GM18873 (cell line): Measurements from ENCODE around the gene NHLRC4.
"Not testable (repeated sequence)": the region's sequence is repeated elsewhere in the genome, so short reads cannot be mapped to it uniquely, and the experiment has no call there.

Experiments
- ATAC-seq: cut with Tn5 transposase; IDR thresholded peaks from one replicate; pipeline ENCODE4 v1.9.1; 2021; ENCODE audit warnings: mild to moderate bottlenecking, moderate library complexity, moderate number of reproducible peaks; ENCODE audit not compliant: unreplicated experiment, low FRiP score

NHLRC4 gene

DNA sequence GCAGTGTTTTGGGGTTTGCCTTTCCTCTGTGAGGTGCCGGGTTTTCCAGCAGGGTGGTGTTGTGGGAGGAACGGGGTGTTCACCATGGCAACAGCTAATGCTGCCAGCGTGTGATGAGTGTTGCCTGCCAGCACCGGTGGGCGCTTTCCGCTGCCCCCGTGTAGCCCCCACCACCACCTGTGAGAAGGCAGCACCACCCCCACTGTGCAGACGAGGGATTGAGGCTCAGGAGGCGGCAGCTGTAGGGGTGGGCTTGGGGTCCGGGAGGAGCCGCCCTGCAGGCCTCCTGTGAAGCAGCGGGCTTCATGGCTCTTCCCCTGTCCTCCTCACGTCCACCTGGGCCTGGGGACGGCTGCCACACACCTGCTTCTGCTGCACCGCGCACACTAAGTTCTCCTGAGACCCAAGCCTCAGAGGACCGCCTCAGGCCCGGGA is 28.3 kb downstream of the NHLRC4 start:
- ATAC-seq, result no peak

DNA sequence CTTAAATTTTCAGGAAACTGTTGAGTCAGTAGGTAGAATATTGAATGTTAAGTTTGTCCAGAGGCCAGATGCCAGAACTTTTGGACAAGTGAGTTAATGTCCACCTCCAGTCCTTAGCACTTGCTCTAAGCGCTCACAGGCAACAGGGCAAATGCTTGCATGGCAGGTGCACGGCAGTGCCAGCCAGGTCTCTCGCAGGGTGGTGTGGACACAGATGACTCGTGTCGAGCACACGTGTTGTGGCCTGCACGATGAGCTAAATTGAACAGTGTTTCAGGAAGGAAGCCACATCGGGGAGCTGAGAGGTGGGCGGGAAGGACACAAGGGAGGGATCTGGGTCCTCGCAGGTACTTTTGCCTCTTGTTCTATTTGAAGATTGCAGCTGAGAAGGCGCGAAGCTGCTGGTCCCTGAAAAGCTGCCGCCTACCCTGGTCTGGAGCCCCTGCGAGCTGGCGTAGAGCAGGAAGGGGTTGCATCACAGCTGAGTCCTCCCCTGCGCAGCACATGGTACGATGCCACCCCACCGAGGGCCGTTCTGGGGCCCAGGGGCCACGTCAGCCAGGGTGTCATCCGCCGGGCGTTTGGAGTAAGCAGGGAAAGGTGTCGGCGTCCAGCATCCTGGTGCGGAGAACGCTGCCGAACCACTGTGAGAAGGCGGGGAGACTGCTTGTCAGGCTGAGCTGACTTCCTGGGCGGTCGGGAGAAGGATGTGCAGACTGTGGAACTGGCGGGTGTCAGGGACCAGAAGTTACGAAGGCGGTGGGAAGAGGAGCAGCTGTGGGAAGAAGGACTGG is 29.3 kb downstream of the NHLRC4 start:
- no peak for ATAC-seq

GRCh38 chr16:596736-597060 is 29.9 kb downstream of the NHLRC4 start:
- ATAC-seq, result no peak

- not testable (repeated sequence) for ATAC-seq
These were observed 30.9 kb downstream of the NHLRC4 start for GRCh38 chr16:597655-598054.

- ATAC-seq, result no peak
These were observed 32.3 kb downstream of the NHLRC4 start for GRCh38 chr16:598823-599739.

GRCh38 chr16:600781-601180 is 34.0 kb downstream of the NHLRC4 start:
- ATAC-seq, result no peak

DNA sequence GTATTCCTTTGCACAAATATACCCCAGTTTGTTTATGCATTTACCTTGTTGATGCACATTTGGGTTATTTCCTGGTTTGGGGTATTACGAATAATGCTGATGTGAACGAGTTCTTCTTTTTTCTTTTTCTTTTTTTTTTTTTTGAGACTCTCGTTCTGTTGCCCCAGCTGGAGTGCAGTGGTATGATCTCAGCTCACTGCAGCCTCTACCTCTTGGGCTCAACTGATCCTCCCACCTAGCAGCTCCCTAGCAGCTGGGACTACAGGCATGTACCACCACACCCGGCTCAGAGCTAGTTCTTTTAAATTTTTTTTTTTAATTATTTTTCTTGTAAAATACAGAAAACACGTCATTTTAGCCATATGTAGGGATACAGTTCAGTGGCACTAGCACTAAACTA is 37.1 kb downstream of the NHLRC4 start:
- no peak for ATAC-seq

- no peak for ATAC-seq
These were observed 40.0 kb downstream of the NHLRC4 start for GRCh38 chr16:606656-607307.

- ATAC-seq, result no peak
These were observed 41.2 kb downstream of the NHLRC4 start for GRCh38 chr16:608019-608418.

- no peak for ATAC-seq
These were observed 42.5 kb downstream of the NHLRC4 start for GRCh38 chr16:609316-609715.

GRCh38 chr16:609984-610383 is 43.2 kb downstream of the NHLRC4 start:
- ATAC-seq, result no peak

GRCh38 chr16:610513-611381 is 43.9 kb downstream of the NHLRC4 start:
- no peak for ATAC-seq

DNA sequence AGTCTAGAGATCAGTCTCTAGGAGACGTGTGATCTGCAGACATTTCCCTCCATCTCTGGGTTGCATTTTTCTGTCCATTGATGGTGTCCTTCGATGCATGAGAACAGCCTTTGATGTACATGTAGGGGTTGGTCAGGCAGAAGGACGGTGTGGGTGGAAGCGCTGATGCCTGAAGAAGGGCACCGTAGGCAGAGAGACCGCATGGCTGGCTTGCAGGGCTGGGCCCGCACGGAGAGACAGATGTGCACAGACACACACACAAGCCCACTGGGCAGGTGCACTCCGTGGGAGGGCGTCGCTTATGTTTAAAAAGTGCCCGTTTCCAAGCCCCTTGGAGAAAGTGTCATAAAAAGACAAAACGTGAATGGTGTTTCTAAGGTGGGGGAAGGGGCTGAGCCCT is 48.3 kb downstream of the NHLRC4 start:
- no peak for ATAC-seq

- ATAC-seq, result no peak
These were observed 50.2 kb downstream of the NHLRC4 start for GRCh38 chr16:616733-617586.

DNA sequence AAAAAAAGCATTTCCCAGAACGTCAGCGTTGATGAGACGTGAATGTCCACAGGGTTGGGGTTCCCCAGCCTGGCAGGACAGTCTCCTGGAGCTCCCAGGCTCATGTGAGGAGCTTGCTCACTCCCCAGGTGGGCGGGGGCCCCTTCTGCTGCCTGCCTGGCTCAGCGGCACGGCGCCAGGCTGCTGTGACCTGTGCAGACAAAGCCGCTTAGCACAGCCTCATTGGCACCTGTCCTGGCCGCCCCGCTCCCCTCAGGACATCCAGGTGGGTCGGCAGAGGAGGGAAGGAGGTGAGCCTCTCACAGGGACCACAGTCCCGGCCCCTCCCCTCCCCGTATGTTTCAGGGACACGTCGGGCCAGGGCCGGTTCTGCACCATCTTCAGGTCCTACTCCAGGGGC is 51.0 kb downstream of the NHLRC4 start:
- ATAC-seq, result no peak
